Measurements from ENCODE around the gene HHIPL1.

GRCh38 chr14:99703381-99703780, 58.5 kb downstream of the HHIPL1 start:
- TF ChIP-seq CTCF (IDR thresholded peaks at IDR 0.05 in 4 of 5, conservative IDR thresholded peaks at IDR 0.05 in 1 of 5) (no peak), POLR2A (IDR thresholded peaks at IDR 0.05) (no peak)
